ENCODE data around the gene KCNK5. TPM values are rescaled to one million over a fixed set of nuclear protein-coding genes. Genes with fewer than 3 reads are reported as not detected.

KCNK5 gene
- total RNA-seq, 4 donors from 2014 or later: 1.0 to 4.8 (median 2.0) TPM

DNA sequence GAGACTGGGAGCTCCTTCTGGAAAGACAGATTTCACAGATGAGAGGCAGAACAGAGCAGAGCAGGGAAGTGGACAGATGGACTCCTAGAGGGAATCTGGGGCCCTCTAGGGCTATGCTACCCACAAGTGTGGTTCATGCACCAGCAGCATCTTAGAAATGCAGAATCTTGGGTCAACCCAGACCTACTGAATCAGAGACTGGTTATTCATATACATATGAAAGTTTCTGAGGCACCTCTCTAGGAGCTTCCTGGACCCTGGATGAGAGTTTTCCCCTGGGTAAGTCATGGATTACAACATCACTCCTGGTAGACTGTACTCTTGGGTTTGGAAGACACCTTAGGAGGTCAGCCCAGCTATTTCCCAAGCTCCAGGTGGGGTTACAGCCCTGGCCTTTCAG lies 58.9 kb downstream of the KCNK5 start:
- Histone ChIP-seq H3K27me3 (no peaks in the 10 kb centered on the region), H3K4me1 (no peaks in the 10 kb centered on the region), H3K4me3 (no peak overlapping the region), H3K36me3 (no peaks in the 10 kb centered on the region), H3K9me3 (no peaks in the 10 kb centered on the region), H3K27ac (no peak overlapping the region)
- TF ChIP-seq, protein P1, sequence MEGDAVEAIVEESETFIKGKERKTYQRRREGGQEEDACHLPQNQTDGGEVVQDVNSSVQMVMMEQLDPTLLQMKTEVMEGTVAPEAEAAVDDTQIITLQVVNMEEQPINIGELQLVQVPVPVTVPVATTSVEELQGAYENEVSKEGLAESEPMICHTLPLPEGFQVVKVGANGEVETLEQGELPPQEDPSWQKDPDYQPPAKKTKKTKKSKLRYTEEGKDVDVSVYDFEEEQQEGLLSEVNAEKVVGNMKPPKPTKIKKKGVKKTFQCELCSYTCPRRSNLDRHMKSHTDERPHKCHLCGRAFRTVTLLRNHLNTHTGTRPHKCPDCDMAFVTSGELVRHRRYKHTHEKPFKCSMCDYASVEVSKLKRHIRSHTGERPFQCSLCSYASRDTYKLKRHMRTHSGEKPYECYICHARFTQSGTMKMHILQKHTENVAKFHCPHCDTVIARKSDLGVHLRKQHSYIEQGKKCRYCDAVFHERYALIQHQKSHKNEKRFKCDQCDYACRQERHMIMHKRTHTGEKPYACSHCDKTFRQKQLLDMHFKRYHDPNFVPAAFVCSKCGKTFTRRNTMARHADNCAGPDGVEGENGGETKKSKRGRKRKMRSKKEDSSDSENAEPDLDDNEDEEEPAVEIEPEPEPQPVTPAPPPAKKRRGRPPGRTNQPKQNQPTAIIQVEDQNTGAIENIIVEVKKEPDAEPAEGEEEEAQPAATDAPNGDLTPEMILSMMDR (IDR thresholded peaks at IDR 0.05): no peak
- no peak for TF ChIP-seq POLR2A (IDR thresholded peaks at IDR 0.05)
- intact Hi-C loops (cut with DNase I; ENCODE audit: low total_unique reads): no loop called here
- no peak for DNase-seq

DNA sequence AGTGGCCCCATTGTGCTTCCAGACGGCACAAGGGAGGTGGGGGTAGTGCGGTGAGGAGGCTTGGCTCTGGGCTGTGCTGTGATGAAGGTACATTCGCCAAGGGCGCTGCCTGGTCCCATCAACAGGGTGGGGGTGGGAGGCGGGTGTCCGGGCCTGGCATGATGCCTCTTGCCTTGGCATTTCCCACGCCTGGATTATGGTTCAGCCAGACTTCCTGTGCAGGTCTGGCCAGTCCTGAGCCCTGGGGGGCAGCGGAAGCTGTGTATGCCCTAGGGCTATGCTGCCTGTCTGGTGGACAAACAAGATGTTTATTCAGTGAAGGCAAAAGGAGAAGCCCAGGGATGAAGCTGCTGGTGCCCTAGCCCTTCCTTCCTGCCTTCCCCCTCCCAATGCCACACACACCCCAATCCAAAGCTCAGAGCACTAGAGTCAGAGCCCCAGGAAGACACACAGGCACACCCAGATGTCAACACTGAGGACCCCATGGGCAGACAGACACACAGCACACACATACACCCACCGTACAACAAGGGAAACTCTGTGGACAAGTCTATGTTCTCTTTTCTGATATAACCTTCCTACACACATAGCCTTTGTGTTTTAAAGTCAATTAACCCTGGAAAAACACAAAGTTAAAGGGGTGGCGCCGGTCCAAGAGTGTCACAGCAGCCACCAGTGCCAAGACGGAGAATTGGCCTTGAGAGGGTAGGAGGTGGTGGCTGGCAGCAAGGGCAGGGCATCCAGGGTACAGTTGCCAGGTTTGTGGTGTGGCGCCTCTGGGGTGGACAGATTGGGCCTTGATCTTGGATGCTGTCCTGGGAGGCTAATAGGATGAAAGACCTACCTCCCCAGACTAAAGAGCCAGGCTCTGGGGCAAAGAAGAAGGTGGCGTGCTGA lies 59.6 kb downstream of the KCNK5 start:
- H3K36me3 ChIP-seq: no peaks in the 10 kb centered on the region
- no peaks in the 10 kb centered on the region for H3K9me3 ChIP-seq
- DNase-seq: peak in 1 of 2 donors; percentile 18
- no peak overlapping the region for H3K4me3 ChIP-seq
- peak overlapping the region in 1 of 2 donors; percentile 21 for H3K27ac ChIP-seq
- TF ChIP-seq, protein P1 (IDR thresholded peaks at IDR 0.05): no peak
- TF ChIP-seq POLR2A (IDR thresholded peaks at IDR 0.05): no peak
- intact Hi-C loops (cut with DNase I; ENCODE audit: low total_unique reads): no loop called here
- H3K4me1 ChIP-seq: no peaks in the 10 kb centered on the region
- no peaks in the 10 kb centered on the region for H3K27me3 ChIP-seq

DNA sequence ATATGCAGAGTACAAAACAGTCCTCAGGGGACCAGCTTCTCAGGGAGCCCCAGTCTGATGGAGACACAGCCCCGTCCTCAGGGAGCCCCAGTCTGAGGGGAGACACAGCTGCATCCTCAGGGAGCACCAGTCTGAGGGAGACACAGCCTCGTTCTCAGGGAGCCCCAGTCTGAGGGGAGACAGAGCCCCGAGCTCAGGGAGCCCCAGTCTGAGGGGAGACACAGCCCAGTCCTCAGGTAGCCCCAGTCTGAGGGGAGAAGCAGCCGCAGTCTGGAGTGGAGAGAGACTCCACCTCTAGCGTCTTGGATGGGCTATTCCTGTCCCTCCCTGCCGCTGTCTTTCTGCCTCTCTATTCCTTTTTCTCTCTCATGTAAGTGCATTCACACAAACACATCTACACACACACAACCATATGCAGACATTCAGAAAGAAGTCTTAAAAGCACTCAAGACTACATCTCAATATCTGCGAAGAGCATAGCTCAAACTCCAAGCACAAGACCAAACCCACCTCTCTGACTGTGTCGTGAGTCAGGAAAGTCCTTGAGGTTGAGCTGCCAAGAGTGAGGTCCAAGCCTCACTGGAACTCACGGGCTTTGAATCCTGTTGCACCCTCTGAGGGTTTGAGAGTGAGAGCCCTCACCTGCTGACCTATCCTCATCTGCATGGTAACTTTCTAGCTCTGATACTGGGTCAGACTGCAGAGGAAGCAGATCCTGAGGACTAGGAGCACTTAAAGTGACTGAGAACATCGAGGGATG lies 61.2 kb downstream of the KCNK5 start:
- intact Hi-C loops (cut with DNase I; ENCODE audit: low total_unique reads): no loop called here
- no peak overlapping the region for H3K27ac ChIP-seq

DNA sequence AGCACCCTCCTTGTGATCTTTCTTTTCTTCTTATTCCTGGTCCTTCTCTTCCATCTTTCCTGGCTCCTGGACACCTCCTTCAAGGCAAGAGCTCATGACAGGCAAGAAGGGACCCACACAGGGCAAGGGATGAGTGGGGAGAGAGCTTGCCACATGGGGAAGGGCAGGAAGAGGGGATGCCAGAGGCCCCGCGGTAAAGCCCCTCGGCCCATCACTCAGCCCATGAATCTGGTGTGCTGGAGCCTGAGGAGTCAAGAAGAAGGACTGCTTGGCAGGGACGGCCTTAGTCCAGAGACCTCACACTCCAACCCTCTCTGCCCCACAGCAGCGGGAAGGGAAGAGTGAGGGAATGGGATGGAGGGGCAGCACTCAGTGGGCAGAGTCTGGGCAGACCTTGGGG lies 62.0 kb downstream of the KCNK5 start:
- no peak overlapping the region for H3K27ac ChIP-seq
- no peaks in the 10 kb centered on the region for H3K9me3 ChIP-seq
- no peaks in the 10 kb centered on the region for H3K36me3 ChIP-seq
- H3K27me3 ChIP-seq: no peaks in the 10 kb centered on the region
- intact Hi-C loops (cut with DNase I; ENCODE audit: low total_unique reads): no loop called here
- H3K4me1 ChIP-seq: no peaks in the 10 kb centered on the region
- no peak overlapping the region for H3K4me3 ChIP-seq
- TF ChIP-seq POLR2A (IDR thresholded peaks at IDR 0.05): no peak
- TF ChIP-seq, protein P1 (IDR thresholded peaks at IDR 0.05): no peak
- DNase-seq: no peak

More for the DNA sequence above, 61.2 kb downstream of the KCNK5 start:
- Histone ChIP-seq H3K36me3 (no peaks in the 10 kb centered on the region), H3K4me3 (no peak overlapping the region), H3K27me3 (no peaks in the 10 kb centered on the region), H3K4me1 (no peaks in the 10 kb centered on the region), H3K9me3 (no peaks in the 10 kb centered on the region)
- no peak for DNase-seq
- TF ChIP-seq POLR2A (IDR thresholded peaks at IDR 0.05): no peak
- TF ChIP-seq, protein P1 (IDR thresholded peaks at IDR 0.05): no peak

DNA sequence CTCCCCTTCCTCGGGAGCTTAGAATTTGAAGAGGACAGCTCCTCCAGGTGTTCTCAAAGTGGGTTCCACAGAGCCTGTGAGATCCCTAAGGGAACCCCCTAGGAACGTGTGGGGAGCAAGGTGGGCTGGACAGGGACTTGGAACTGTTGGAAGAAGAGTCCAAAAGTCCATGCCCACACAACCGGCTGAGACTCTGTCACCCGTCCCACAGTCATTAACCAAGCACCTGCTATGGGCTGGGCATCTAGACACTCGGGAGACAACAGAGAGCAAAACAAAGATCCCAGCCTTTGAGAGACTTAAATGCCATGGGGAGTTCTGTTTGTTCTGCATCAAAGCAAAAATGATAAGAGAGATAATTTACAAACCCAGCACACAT lies 62.4 kb downstream of the KCNK5 start:
- no peaks in the 10 kb centered on the region for H3K27me3 ChIP-seq
- intact Hi-C loops (cut with DNase I; ENCODE audit: low total_unique reads): no loop called here
- no peak for DNase-seq
- TF ChIP-seq, protein P1 (IDR thresholded peaks at IDR 0.05): no peak
- no peak for TF ChIP-seq POLR2A (IDR thresholded peaks at IDR 0.05)
- H3K4me1 ChIP-seq: no peaks in the 10 kb centered on the region
- H3K9me3 ChIP-seq: no peaks in the 10 kb centered on the region
- H3K36me3 ChIP-seq: no peaks in the 10 kb centered on the region
- no peak overlapping the region for H3K4me3 ChIP-seq
- H3K27ac ChIP-seq: no peak overlapping the region

Measured in uterus (tissue), 4 donors.